Mucosa of descending colon (tissue), 3 donors: ENCODE data around the gene SMIM3. TPM values are rescaled to one million over a fixed set of nuclear protein-coding genes. Genes with fewer than 3 reads are reported as not detected.

Source experiments
- ATAC-seq: fragments of 200-7000 bp; cut with Tn5 transposase; one replicate; pipeline ENCODE4 v1.9.1; 2020; ENCODE audit warnings: mild to moderate bottlenecking, moderate library complexity
- DNase-seq, 3 donors: peaks; one replicate each; pipeline ENCODE4 v3.0.0-alpha.2; 2020
- H3K36me3 ChIP-seq: fragments of 200-600 bp; one replicate; pipeline ENCODE4 v1.8.0; 2021; ENCODE audit warnings: low read depth, mild to moderate bottlenecking
- H3K4me1 ChIP-seq: fragments of 200-600 bp; one replicate; pipeline ENCODE4 v1.8.0; 2021; ENCODE audit warnings: low read depth, mild to moderate bottlenecking
- H3K4me3 ChIP-seq: fragments of 200-600 bp; one replicate; pipeline ENCODE4 v1.8.0; 2021; ENCODE audit warnings: mild to moderate bottlenecking
- H3K9me3 ChIP-seq: fragments of 200-600 bp; one replicate; pipeline ENCODE4 v1.8.0; 2021; ENCODE audit warnings: mild to moderate bottlenecking
- CTCF ChIP-seq: fragments of 200-600 bp; IDR thresholded peaks from one replicate; pipeline ENCODE4 v1.8.0; 2022; ENCODE audit warnings: antibody characterized with exemption, mild to moderate bottlenecking
- intact Hi-C, 2 donors: fragments of 100-400 bp; cut with DNase I in 1 of 2; cut with micrococcal nuclease in 1 of 2; formaldehyde crosslinking; loops; one replicate each; pipeline versions ENCODE4 v1.11.0 to v1.11.1; 2022; cut with DNase I, micrococcal nuclease
- total RNA-seq, 3 donors: library from RNA; stranded (reverse); fragmentation: NEBNext Ultra II Directional in 2 of 3; extraction: Animal tissue kit (Norgen Biotek cat#: 25700) in 2 of 3; gene quantifications; one replicate each; pipeline versions ENCODE4 v1.2.1 to v1.2.4, GENCODE V29; 2021 to 2023
- donor health status: DM: no; HTN: no; CAD: no; lungs with moderate emphysema.
- donor health status: DM: no; HTN: no; CAD: no.
- donor health status: DM: no; HTN: yes; CAD: no.

Gene SMIM3
- total RNA-seq, 3 donors from 2014 or later, result 9.3 to 21.6 (median 19.2) TPM

- H3K36me3 ChIP-seq, result no peaks in the 10 kb centered on the region
- H3K4me3 ChIP-seq, result no peak overlapping the region
- no peak for ATAC-seq
- H3K4me1 ChIP-seq, result no peaks in the 10 kb centered on the region
- intact Hi-C loops, result no loop called here
- no peak for DNase-seq
- no peaks in the 10 kb centered on the region for H3K9me3 ChIP-seq
- TF ChIP-seq CTCF, result no peak
Measured at GRCh38 chr5:150766251-150766650, 12.3 kb upstream of the SMIM3 start.

GRCh38 chr5:150771034-150771795 is 7.3 kb upstream of the SMIM3 start:
- DNase-seq (no peak), ATAC-seq (no peak)
- intact Hi-C loops, result no loop called here
- Histone ChIP-seq H3K4me1 (no peaks in the 10 kb centered on the region), H3K36me3 (no peaks in the 10 kb centered on the region), H3K9me3 (no peaks in the 10 kb centered on the region), H3K4me3 (no peak overlapping the region)
- TF ChIP-seq CTCF, result no peak

GRCh38 chr5:150774145-150774544 is 4.4 kb upstream of the SMIM3 start:
- no peaks in the 10 kb centered on the region for H3K9me3 ChIP-seq
- no peaks in the 10 kb centered on the region for H3K36me3 ChIP-seq
- no peak for ATAC-seq
- intact Hi-C loops, result no loop called here
- peaks cover 6% of the 10 kb centered on the region for H3K4me1 ChIP-seq
- no peak for TF ChIP-seq CTCF
- H3K4me3 ChIP-seq, result no peak overlapping the region
- DNase-seq, result no peak

- intact Hi-C loops, result no loop called here
Measured at GRCh38 chr5:150777685-150778084, 872 bp upstream of the SMIM3 start.

GRCh38 chr5:150778088-150778516 is 455 bp upstream of the SMIM3 start:
- Histone ChIP-seq H3K36me3 (no peaks in the 10 kb centered on the region), H3K9me3 (no peaks in the 10 kb centered on the region), H3K4me3 (no peak overlapping the region), H3K4me1 (peaks cover 43% of the 10 kb centered on the region)
- intact Hi-C loops, result no loop called here
- ATAC-seq, result peak; percentile 5
- no peak for TF ChIP-seq CTCF
- DNase-seq, result peak in 1 of 3 donors; percentile 24

More at GRCh38 chr5:150777685-150778084, 872 bp upstream of the SMIM3 start:
- H3K36me3 ChIP-seq, result no peaks in the 10 kb centered on the region
- DNase-seq (no peak), ATAC-seq (no peak)
- H3K4me1 ChIP-seq, result peaks cover 39% of the 10 kb centered on the region
- no peak for TF ChIP-seq CTCF
- H3K9me3 ChIP-seq, result no peaks in the 10 kb centered on the region
- H3K4me3 ChIP-seq, result no peak overlapping the region
